Mesendoderm (in vitro differentiated cells): ENCODE measurements around the gene OPRD1.
A peak's percentile ranks its signal among the peaks of the same experiment; 100 is the strongest.

Experiments used
- DNase-seq: peaks from one replicate; pipeline ENCODE4 v3.0.0; 2013
- H2AK5ac ChIP-seq: 2 replicates; pipeline ENCODE4 v1.6.1; 2013; ENCODE audit warnings: low read length, inconsistent platforms
- H2BK120ac ChIP-seq: 2 replicates; pipeline ENCODE4 v1.6.1; 2013; ENCODE audit warnings: low read depth, mild to moderate bottlenecking, low read length, moderate library complexity, mixed read lengths
- H2BK15ac ChIP-seq: replicated peaks from 2 replicates; pipeline ENCODE4 v1.6.1; 2013; ENCODE audit warnings: low read depth, mild to moderate bottlenecking, moderate library complexity
- H2BK5ac ChIP-seq: 2 replicates; pipeline ENCODE4 v1.6.1; 2013; ENCODE audit warnings: low read length, inconsistent platforms
- H3K18ac ChIP-seq: 2 replicates; pipeline ENCODE4 v1.6.1; 2013; ENCODE audit warnings: mild to moderate bottlenecking, low read length, mixed read lengths
- H3K23ac ChIP-seq: one replicate; pipeline ENCODE4 v1.6.1; 2013; ENCODE audit warnings: low read length
- H3K27ac ChIP-seq: 2 replicates; pipeline ENCODE4 v1.5.1; 2013; ENCODE audit warnings: low read depth, mild to moderate bottlenecking, inconsistent platforms, low read length, moderate library complexity
- H3K27me3 ChIP-seq: 2 replicates; pipeline ENCODE4 v1.6.1; 2013; ENCODE audit warnings: low read length, control low read depth, mild to moderate bottlenecking, inconsistent platforms; ENCODE audit not compliant: insufficient read depth, poor library complexity
- H3K36me3 ChIP-seq: 2 replicates; pipeline ENCODE4 v1.6.1; 2013; ENCODE audit warnings: low read length, inconsistent platforms; ENCODE audit not compliant: control insufficient read depth, insufficient read depth
- H3K4ac ChIP-seq: one replicate; pipeline ENCODE4 v1.6.1; 2013; ENCODE audit warnings: low read depth, mild to moderate bottlenecking, low read length, moderate library complexity
- H3K4me1 ChIP-seq: 2 replicates; pipeline ENCODE4 v1.6.1; 2013; ENCODE audit warnings: low read depth, low read length, inconsistent platforms; ENCODE audit not compliant: control insufficient read depth
- H3K4me2 ChIP-seq: 2 replicates; pipeline ENCODE4 v1.6.1; 2013; ENCODE audit warnings: low read length
- H3K4me3 ChIP-seq: 2 replicates; pipeline ENCODE4 v1.5.1; 2013; ENCODE audit warnings: mild to moderate bottlenecking, low read length
- H3K56ac ChIP-seq: one replicate; pipeline ENCODE4 v1.6.1; 2013; ENCODE audit warnings: low read length
- H3K79me1 ChIP-seq: 2 replicates; pipeline ENCODE4 v1.6.1; 2013; ENCODE audit warnings: low read length, inconsistent platforms
- H3K79me2 ChIP-seq: 2 replicates; pipeline ENCODE4 v1.6.1; 2013; ENCODE audit warnings: mild to moderate bottlenecking, low read length; ENCODE audit not compliant: control insufficient read depth, insufficient read depth
- H3K9ac ChIP-seq: 2 replicates; pipeline ENCODE4 v1.6.1; 2013; ENCODE audit warnings: low read length, inconsistent platforms
- H4K5ac ChIP-seq: one replicate; pipeline ENCODE4 v1.6.1; 2013; ENCODE audit warnings: low read length
- H4K8ac ChIP-seq: one replicate; pipeline ENCODE4 v1.6.1; 2013; ENCODE audit warnings: low read depth, mild to moderate bottlenecking, control low read depth, low read length, moderate library complexity
- WGBS: extraction: QIAGEN DNeasy Blood & Tissue Kit; methylation state at CpG from one replicate; pipeline ENCODE4 v1.1.7; 2013; ENCODE audit warnings: low lambda C conversion rate, missing lambda C conversion rate; ENCODE audit not compliant: insufficient coverage; ENCODE audit errors: extremely low coverage; 5-methylcytosine and 5-hydroxymethylcytosine counted together

Gene OPRD1

GRCh38 chr1:28893403-28894102, 81.6 kb downstream of the OPRD1 start:
- Histone ChIP-seq H3K9ac (no peak overlapping the region), H3K36me3 (no peaks in the 10 kb centered on the region), H3K27ac (no peak overlapping the region), H2AK5ac (no peak overlapping the region), H3K4ac (no peak overlapping the region), H3K18ac (no peak overlapping the region), H4K8ac (no peak overlapping the region), H3K56ac (no peak overlapping the region), H3K4me3 (no peak overlapping the region), H3K79me1 (no peaks in the 10 kb centered on the region), H3K27me3 (no peaks in the 10 kb centered on the region), H4K5ac (no peak overlapping the region), H2BK15ac (no peak overlapping the region), H2BK120ac (no peak overlapping the region), H2BK5ac (no peak overlapping the region), H3K23ac (no peak overlapping the region), H3K4me1 (no peaks in the 10 kb centered on the region), H3K4me2 (no peak overlapping the region), H3K79me2 (no peaks in the 10 kb centered on the region)
- DNase-seq: peak; percentile 83
- no CpG with 5 or more reads among the region's 8 CpGs for whole genome bisulfite sequencing

GRCh38 chr1:28894785-28895184, 82.8 kb downstream of the OPRD1 start:
- no peaks in the 10 kb centered on the region for H3K79me2 ChIP-seq
- H3K79me1 ChIP-seq: no peaks in the 10 kb centered on the region
- no peak overlapping the region for H3K4ac ChIP-seq
- no peak overlapping the region for H3K4me3 ChIP-seq
- no peak overlapping the region for H2BK5ac ChIP-seq
- H3K4me2 ChIP-seq: no peak overlapping the region
- H3K23ac ChIP-seq: no peak overlapping the region
- no peak overlapping the region for H3K27ac ChIP-seq
- no peak overlapping the region for H4K8ac ChIP-seq
- H2BK15ac ChIP-seq: no peak overlapping the region
- WGBS: no CpG with 5 or more reads among the region's 2 CpGs
- no peak overlapping the region for H2BK120ac ChIP-seq
- H3K27me3 ChIP-seq: no peaks in the 10 kb centered on the region
- no peak overlapping the region for H2AK5ac ChIP-seq
- no peak overlapping the region for H3K9ac ChIP-seq
- no peak for DNase-seq
- H4K5ac ChIP-seq: no peak overlapping the region
- no peak overlapping the region for H3K18ac ChIP-seq
- no peak overlapping the region for H3K56ac ChIP-seq
- no peaks in the 10 kb centered on the region for H3K36me3 ChIP-seq
- no peaks in the 10 kb centered on the region for H3K4me1 ChIP-seq

- WGBS: no CpG with 5 or more reads among the region's 4 CpGs
- no peak overlapping the region for H3K9ac ChIP-seq
- H3K4me2 ChIP-seq: no peak overlapping the region
Measured at GRCh38 chr1:28895896-28896608, 84.1 kb downstream of the OPRD1 start.

GRCh38 chr1:28896609-28896986, 84.6 kb downstream of the OPRD1 start:
- no peak overlapping the region for H4K8ac ChIP-seq
- H3K36me3 ChIP-seq: no peaks in the 10 kb centered on the region
- DNase-seq: no peak
- no CpG with 5 or more reads among the region's 3 CpGs for WGBS
- no peak overlapping the region for H3K27ac ChIP-seq
- H2BK120ac ChIP-seq: no peak overlapping the region
- no peak overlapping the region for H2BK5ac ChIP-seq
- H3K9ac ChIP-seq: no peak overlapping the region
- H3K4me2 ChIP-seq: no peak overlapping the region
- H2AK5ac ChIP-seq: no peak overlapping the region
- H3K27me3 ChIP-seq: no peaks in the 10 kb centered on the region
- H3K4me1 ChIP-seq: no peaks in the 10 kb centered on the region
- no peaks in the 10 kb centered on the region for H3K79me1 ChIP-seq
- H3K56ac ChIP-seq: no peak overlapping the region
- H3K4me3 ChIP-seq: no peak overlapping the region
- H3K79me2 ChIP-seq: no peaks in the 10 kb centered on the region
- H3K23ac ChIP-seq: no peak overlapping the region
- no peak overlapping the region for H2BK15ac ChIP-seq
- H3K4ac ChIP-seq: no peak overlapping the region
- no peak overlapping the region for H3K18ac ChIP-seq
- no peak overlapping the region for H4K5ac ChIP-seq

More at GRCh38 chr1:28895896-28896608, 84.1 kb downstream of the OPRD1 start:
- no peak for DNase-seq
- H3K18ac ChIP-seq: no peak overlapping the region
- no peak overlapping the region for H2AK5ac ChIP-seq
- H2BK15ac ChIP-seq: no peak overlapping the region
- no peaks in the 10 kb centered on the region for H3K79me1 ChIP-seq
- H3K27me3 ChIP-seq: no peaks in the 10 kb centered on the region
- H3K4me3 ChIP-seq: no peak overlapping the region
- no peak overlapping the region for H4K8ac ChIP-seq
- H3K36me3 ChIP-seq: no peaks in the 10 kb centered on the region
- no peak overlapping the region for H4K5ac ChIP-seq
- H3K23ac ChIP-seq: no peak overlapping the region
- no peak overlapping the region for H2BK5ac ChIP-seq
- no peak overlapping the region for H3K27ac ChIP-seq
- no peaks in the 10 kb centered on the region for H3K79me2 ChIP-seq
- no peaks in the 10 kb centered on the region for H3K4me1 ChIP-seq
- no peak overlapping the region for H3K56ac ChIP-seq
- no peak overlapping the region for H3K4ac ChIP-seq
- no peak overlapping the region for H2BK120ac ChIP-seq

- no peak overlapping the region for H2AK5ac ChIP-seq
- no peaks in the 10 kb centered on the region for H3K36me3 ChIP-seq
- H2BK5ac ChIP-seq: no peak overlapping the region
- H3K9ac ChIP-seq: no peak overlapping the region
- no peaks in the 10 kb centered on the region for H3K79me2 ChIP-seq
- no peak overlapping the region for H3K23ac ChIP-seq
- H4K8ac ChIP-seq: no peak overlapping the region
- no peak overlapping the region for H4K5ac ChIP-seq
- no peak overlapping the region for H3K4me2 ChIP-seq
- H3K79me1 ChIP-seq: no peaks in the 10 kb centered on the region
- H3K4me1 ChIP-seq: no peaks in the 10 kb centered on the region
- no peak overlapping the region for H3K56ac ChIP-seq
- no peak overlapping the region for H3K4me3 ChIP-seq
- H3K18ac ChIP-seq: no peak overlapping the region
- no peak for DNase-seq
- no peaks in the 10 kb centered on the region for H3K27me3 ChIP-seq
- H2BK120ac ChIP-seq: no peak overlapping the region
- WGBS: no CpG with 5 or more reads among the region's 4 CpGs
- H2BK15ac ChIP-seq: no peak overlapping the region
- no peak overlapping the region for H3K27ac ChIP-seq
- no peak overlapping the region for H3K4ac ChIP-seq
Measured at GRCh38 chr1:28897789-28898188, 85.8 kb downstream of the OPRD1 start.
